ENCODE results near the gene ZNF862.

DNA sequence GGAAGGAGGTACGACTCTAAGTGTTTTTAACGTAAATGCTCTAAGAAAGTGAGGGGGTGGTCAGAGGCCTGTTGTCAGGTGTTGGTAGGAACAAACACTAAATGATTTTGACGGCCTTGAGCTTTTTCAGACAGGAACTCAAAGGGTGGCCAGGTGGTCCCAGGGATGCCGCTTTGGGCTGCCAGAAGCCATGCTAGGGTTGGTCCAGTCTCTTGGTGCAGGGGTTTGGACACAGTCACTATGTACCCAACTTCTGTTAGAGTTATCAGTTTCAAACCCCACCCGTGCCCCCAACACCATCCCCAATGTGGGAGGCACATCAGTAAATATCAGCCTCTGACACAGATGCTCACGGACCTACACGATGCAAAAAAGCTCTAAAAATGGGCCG, 44.9 kb downstream of the ZNF862 start:
- TF ChIP-seq, protein P1, sequence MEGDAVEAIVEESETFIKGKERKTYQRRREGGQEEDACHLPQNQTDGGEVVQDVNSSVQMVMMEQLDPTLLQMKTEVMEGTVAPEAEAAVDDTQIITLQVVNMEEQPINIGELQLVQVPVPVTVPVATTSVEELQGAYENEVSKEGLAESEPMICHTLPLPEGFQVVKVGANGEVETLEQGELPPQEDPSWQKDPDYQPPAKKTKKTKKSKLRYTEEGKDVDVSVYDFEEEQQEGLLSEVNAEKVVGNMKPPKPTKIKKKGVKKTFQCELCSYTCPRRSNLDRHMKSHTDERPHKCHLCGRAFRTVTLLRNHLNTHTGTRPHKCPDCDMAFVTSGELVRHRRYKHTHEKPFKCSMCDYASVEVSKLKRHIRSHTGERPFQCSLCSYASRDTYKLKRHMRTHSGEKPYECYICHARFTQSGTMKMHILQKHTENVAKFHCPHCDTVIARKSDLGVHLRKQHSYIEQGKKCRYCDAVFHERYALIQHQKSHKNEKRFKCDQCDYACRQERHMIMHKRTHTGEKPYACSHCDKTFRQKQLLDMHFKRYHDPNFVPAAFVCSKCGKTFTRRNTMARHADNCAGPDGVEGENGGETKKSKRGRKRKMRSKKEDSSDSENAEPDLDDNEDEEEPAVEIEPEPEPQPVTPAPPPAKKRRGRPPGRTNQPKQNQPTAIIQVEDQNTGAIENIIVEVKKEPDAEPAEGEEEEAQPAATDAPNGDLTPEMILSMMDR (conservative IDR thresholded peaks at IDR 0.05), result no peak
- no peak for TF ChIP-seq ZFX (IDR thresholded peaks at IDR 0.05)

Data from C4-2B (cell line).